GM21390 (cell line): Measurements from ENCODE around the gene FAHD2B.
"Not testable (repeated sequence)": the region's sequence is repeated elsewhere in the genome, so short reads cannot be mapped to it uniquely, and the experiment has no call there.

Source experiments
- ATAC-seq: cut with Tn5 transposase; IDR thresholded peaks from one replicate; pipeline ENCODE4 v1.9.1; 2021; ENCODE audit not compliant: unreplicated experiment

Gene FAHD2B, protein sequence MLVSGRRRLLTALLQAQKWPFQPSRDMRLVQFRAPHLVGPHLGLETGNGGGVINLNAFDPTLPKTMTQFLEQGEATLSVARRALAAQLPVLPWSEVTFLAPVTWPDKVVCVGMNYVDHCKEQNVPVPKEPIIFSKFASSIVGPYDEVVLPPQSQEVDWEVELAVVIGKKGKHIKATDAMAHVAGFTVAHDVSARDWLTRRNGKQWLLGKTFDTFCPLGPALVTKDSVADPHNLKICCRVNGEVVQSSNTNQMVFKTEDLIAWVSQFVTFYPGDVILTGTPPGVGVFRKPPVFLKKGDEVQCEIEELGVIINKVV

DNA sequence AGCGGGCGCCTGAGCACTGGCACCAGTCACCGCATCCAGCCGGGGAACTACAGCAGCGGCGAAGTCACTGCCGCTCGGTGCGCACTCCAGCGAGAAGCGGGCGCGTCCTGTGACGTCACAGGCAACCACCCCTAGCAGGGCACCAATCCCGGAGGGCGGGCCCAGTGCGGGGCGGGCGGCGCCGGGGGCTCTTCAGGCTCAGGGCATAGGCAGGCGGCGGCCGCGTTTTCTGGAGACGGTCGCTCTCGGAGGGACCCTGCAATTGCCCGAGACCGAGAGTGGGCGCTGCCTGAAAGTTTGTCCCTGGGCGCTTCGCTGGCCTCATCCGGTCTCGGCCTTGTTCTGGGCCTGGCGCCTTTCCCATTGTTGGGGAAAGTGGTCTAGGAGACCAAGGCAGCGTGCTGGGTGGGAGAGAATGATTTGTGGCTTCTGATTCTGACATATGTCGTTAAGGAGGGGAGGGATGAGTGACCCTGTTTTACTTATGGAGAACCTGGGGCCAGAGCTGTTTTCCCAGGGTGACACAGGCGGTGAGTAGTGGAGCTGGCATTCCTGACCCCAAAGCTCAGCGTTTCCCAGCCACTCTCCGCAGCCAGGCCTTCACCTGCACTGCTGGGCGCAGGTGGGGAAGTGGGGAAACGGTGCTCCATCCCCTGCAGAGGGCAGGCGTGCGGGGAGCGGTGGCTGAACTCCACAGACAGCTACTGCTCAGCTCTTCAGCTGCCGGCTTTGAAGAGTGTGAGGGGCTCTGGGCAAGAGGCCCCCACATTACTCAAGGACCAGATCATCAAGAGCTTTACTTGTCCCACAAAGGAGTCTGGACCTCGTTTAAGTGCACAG, at the start of gene FAHD2B:
TSS of gene FAHD2B (minus strand) at position 111 of the 840 bp plus-strand sequence. CDS start 3,176 bp downstream, outside the sequence.
- ATAC-seq: peak; percentile 85

DNA sequence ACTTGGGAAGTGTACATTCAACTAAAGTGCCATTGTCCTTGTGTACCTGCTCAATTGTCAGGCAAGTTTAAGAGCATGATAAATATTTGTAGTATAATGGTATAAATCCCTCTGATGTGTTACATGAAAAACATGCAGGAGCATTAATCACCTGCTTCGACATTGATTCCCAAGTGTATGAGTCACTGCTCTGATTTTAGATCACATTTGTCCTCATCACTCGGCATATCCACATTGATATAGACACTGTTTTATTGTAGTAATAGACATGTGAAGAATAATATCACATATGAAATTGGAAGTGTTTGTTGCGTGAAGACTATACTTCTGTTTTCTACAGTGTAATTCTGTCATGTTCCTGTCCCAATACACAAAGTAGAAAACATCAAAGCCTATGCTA, 49.3 kb upstream of the FAHD2B start:
- not testable (repeated sequence) for ATAC-seq

DNA sequence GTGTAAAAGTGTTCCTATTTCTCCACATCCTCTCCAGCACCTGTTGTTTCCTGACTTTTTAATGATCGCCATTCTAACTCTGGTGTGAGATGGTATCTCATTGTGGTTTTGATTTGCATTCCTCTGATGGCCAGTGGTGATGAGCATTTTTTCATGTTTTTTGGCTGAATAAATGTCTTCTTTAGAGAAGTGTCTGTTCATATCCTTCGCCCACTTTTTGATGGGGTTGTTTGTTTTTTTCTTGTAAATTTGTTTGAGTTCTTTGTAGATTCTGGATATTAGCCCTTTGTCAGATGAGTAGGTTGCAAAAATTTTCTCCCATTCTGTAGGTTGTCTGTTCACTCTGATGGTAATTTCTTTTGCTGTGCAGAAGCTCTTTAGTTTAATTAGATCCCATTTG, 34.4 kb upstream of the FAHD2B start:
- ATAC-seq: not testable (repeated sequence)

DNA sequence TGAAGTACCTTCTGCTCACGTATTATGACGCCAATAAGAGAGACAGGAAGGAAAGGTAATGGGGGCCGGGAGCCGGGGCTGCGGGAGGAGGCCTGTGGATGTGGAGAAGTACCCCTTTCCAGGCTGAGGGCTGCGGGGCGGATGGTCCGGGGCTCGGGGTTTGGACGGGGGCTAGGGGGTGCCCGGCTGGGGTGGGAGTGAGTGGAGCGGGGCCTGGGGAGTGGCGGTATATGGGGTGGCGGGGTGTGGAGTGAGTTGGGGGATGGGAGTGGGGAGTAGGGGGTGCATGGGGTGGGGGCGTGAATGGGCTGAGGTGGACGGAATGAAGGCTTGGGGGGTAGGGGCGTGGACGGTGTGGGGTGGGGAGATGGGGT, 19.2 kb upstream of the FAHD2B start:
- not testable (repeated sequence) for ATAC-seq

DNA sequence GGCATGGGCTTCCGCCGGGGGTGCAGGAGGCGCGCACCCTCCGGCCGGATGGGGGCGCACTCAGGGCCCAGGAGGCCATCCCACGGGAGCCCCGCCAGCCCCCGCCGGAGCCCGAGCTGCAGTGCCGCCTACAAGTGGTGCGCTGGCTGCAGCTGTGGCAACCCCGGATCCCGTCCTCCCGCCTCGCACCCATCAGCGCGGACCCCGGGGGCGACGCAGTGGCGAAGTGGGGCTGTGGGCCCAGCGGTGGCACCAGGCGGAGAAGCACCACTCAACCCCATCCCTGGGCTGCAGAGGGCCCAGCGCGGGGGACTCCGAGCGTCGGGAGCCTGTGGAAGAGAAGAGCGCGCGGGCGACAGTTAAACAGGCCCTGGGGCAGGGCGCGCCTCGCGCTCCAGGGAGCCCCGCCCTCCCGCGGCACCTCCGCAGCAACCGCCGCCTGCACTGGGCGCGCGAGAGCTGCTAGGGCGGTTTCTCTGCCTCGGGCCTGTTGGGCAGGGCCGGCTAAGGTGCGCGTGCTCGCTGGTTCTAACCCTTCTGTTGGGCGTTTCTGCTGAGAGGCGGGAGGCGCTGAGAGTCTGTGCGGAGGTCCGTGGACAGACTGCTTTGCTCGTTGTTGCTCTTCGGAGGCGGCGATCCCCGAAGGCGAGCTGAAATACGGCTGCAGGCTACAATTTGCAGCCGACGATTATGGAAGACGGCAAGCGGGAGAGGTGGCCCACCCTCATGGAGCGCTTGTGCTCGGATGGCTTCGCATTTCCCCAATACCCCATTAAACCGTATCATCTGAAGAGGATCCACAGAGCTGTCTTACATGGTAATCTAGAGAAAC, 18.6 kb upstream of the FAHD2B start, which contains the start of gene ANKRD36:
TSS of gene ANKRD36 (plus strand) at position 104 of the 832 bp plus-strand sequence. CDS start at position 691, 587 bp downstream.
- ATAC-seq: peak; percentile 91

DNA sequence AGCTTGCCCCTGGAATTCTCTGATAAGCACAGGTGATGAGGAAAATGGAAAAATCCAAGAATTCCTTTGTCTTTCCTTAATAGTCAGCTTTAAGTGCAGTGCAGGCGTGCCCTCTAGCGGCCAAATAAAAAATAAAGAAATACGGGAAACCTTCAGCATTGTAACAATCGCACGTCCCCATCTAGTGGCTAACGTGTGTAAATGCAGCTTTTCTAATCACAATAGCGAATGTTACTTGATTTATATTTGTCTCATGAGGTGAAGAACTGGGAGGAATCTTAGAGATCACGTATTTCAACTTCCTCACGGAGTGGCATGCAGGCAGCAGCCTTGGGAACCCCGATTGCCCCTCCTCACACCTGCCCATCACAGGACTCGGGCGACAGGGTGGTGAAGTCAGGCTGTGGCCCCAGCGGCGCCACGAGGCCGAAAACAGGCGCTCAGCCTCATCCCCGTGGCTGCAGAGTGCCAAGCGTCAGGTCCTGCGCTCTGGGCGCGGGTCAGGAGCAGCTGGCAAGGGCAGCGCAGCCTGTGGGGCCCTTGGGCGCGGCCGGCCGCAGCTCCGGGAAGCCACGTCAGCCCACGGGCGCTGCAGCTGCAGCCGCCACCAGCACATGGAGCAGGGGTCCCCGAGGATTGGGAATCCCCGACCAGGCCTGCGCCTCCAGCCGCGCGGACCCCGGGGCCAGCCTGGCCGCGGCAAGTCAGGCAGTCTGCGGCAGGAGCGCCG, 17.8 kb upstream of the FAHD2B start:
- ATAC-seq: peak; percentile 42

DNA sequence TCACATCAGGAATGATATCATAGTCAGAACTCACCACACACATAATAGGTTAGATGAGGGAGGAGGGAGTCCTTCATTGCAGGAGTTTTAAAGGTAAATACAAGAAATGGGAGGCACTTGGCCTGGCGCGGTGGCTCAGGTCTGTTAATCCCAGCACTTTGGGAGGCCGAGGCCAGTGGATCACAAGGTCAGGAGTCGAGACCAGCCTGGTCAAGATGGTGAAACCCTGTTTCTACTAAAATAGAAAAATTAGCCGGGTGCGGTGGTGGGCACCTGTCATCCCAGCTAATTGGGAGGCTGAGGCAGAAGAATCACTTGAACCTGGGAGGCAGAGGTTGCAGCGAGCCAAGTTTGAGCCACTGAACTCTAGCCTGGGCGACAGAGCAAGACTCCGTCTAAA, 16.6 kb upstream of the FAHD2B start:
- not testable (repeated sequence) for ATAC-seq

DNA sequence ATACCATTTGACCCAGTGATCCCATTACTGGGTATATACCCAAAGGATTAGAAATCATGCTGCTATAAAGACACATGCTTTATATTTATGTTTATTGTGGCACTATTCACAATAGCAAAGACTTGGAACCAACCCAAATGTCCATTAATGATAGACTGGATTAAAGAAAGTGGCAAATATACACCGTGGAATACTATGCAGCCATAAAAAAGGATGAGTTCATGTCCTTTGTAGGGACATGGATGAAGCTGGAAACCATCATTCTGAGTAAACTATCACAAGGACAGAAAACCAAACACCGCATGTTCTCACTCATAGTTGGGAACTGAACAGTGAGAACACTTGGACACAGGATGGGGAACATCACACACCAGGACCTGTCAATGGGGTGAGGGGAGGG, 12.2 kb upstream of the FAHD2B start:
- not testable (repeated sequence) for ATAC-seq

DNA sequence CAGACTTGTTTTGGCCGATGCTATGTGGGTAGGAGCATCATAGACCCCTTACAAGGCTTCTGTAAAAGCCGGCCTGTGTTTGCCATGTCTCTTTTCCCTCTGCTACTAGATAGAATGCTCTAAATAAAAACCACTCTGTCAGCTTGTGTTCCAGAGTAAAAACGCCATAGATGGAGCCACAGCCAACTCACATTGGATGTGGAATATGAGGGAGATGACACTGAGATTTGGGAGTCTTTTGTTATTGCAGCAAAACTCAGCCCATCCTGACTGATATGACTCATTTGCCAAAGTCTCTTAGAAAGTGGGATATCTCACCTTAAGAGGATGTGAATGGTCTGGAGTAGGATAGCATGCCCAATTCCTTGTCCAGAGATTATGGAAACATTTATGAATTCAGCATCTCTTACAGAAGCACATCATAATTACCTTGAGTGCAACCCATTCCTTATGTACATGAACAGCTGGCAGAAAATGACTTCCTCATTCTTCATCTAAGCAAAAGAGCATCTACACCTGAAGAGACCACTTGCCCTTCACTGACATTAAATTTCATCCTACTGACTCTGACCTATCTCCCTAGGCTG, 4.2 kb upstream of the FAHD2B start:
- ATAC-seq: not testable (repeated sequence)

DNA sequence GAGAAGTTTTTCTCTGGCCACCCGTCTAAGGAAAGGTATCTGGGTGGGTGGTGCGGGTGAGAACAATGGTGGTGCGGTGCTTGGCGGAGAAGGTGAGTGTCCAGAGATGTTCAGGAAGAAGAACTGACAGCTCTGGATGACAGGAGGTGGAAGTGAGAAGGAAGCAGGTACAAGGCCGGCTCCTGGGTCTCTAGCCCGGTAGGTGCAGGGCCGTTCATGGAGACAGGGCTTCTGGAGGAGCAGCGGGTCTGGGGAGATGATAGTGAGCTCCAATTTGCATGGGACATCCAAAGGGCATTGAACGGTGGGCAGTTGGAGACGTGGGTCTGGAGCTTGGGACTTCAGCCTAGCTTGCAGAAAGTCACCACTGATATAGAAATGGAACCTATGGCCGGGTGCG, 979 bp upstream of the FAHD2B start:
- ATAC-seq: no peak

DNA sequence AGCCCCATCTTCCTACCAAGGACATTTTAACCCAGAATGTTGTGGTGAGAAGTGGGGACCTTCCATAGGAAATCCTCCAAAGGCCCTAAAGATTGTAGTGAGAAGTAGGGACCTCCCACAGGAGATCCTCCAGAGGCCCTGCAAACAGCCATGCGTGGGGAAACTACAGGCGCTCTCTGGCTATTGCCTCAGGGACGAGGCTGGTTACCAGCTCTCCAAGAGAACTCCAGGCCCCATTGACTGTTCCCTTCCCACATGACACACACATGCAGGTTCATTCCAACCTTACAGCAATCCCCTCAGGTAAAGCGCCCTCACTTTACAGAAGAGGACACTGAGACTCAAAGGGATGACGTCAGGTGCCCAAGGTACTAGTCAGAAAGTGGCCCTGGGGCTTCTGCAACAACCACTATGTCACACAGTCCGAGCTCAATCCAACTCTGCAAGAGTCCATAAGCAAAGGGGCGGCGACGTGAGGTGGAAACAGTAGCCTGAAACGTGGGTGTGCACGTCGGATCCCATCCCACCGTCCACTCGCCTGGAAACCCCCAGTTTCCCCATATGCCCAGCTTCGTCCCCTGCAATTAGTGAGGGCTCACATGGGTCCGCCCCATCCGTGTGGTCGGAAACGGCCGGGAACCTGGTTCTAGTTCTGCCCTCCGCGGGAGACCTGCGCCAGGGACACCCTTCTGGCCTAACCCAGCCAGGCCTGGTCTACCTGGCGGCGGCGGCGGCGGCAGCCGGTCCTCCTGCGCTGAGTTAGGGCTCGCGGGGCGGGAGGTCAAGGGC, 505 bp downstream of the FAHD2B start:
- ATAC-seq: peak; percentile 40

DNA sequence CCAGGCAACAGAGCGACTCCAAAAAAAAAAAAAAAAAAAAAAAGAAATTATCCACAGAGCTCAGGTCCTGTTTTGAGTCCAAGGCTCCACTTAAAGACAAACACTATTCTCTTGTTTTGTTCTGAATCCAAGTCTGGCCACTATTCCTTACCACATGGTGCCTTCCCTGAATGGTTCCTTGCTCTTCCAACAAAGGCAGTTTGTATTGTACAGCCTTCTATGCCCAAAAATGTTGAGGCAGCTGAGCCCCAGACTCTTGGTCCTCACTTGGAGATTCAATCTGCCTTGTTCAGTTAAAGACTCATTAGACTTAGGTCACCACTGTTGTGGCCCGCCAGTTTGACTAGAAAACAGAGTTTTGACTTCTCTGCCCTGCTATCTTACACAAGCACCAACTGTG, 1.7 kb downstream of the FAHD2B start:
- not testable (repeated sequence) for ATAC-seq

DNA sequence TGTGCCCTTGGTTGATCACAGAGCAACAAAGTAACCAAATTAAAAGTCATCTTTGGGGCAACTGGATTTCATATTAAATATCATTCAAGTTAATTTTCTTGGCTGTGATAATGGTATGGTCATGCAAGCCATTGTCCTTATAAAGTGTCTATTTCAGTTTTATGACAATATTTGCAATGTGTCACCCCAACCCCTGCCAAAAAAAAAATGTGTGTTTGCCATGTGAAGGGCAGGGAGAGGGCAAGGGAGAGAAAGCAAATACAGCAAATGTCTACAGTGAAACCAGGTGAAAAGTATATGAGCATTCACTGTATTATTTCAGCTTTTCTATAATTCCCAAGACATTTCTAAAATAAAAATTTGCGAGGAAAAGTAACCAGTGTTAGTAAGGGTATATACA, 6.0 kb downstream of the FAHD2B start:
- ATAC-seq: not testable (repeated sequence)

DNA sequence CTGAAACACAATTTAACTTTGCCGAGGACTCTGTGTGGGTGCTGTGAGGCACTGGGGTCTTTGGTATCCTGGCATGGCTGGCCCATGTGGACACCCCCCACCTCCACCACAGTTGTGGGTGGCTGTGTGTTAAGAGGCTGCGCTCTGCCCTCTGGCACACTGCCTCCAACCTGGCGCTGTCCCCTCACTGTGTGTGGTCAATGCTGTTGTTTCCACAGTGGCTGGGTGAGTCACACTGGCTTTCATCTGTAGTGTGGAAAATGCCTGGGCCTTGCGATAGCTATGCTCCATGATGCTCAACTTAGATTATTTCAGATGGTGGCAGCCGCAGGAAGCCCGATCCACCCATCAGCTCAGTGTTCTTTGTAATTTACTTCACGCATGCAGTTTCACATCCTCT, 9.6 kb downstream of the FAHD2B start:
- not testable (repeated sequence) for ATAC-seq

DNA sequence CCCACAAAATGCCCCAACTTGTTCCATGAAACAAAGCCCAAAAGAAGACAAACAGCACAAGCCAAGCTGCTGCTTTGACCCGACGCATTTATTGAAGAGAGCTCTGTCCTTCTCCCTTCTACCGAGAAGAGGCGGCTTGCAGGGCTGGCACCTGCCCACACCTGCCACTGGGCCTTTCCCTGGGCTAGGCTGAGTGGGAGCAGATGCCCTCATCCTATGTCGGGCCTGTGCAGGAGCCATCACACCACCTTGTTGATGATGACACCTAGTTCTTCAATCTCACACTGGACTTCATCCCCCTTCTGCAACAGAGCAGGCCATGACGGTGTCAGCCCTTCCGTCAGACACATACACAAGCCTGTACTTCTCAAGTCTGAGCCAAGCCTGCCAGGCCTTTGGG, 11.2 kb downstream of the FAHD2B start:
- ATAC-seq: not testable (repeated sequence)

DNA sequence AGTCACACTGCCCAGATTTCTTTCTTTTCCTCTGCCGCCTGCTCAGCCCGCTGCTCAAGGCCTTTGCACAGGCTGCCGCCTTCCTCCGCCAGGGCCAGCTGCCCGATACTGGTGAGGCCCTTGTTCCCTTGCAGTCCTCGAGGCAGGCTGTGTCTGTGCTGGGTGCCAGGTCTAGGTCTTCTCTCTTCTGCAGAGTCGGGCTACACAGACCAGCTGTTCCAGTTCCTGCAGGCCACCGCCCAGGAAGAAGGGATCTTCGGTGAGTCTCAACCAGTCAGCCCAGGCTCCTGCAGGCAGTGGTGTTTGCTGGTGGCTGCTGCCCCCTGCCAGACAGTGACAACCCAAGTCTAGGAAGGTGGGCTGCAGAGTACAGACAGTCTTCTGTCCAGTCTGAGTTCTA, 12.5 kb downstream of the FAHD2B start:
- not testable (repeated sequence) for ATAC-seq

DNA sequence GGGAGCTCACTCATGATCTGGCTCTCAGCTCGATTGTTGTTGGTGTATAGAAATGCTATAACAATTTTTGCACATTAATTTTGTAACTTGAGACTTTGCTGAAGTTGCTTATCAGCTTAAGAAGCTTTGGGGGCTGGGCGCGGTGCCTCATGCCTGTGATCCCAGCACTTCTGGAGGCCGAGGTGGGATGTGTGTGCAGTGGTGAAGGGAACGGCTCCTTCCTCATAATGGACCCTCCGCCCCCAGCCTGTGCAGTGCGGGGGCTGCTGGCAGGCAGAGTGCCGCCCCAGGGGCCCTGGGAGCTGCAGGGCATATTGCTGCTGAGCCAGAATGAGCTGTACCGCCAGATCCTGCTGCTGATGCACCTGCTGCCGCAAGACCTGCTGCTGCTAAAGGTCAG, 13.8 kb downstream of the FAHD2B start:
- ATAC-seq: not testable (repeated sequence)

DNA sequence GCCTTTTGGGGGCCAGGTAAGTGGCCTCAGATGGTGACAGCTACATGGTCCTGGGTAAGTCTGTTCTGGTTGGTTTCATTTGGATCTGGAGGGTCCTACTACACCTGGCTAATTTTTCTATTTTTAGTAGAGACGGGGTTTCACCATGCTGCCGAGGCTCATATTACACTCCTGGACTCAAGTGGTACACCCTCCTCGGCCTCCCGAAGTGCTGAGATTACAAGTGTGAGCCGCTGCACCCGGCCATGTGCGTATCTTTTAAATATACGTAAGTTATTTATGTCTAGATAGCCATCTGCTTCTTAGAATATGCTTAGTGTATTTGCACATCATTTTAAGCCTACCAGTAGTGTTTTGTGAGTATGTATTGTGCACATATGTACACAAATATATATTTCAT, 17.5 kb downstream of the FAHD2B start:
- ATAC-seq: not testable (repeated sequence)

DNA sequence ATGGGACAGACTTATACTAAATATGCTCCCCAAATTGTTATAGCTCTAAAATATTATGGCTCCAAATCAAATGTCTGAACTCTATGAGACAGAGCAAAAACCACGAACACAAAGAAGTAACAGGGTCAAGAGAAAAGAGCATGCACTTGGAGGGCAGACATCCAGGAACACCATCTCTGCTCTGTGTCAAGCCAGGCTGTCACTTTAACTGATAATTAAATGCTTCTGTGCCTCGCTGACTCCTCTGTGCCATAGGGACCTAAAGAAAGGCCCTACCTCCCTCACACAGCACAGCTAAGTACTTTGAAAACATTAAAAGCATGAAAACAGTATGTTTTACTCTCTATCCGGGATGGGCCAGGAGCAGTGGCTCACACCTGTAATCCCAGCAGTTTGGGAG, 23.8 kb downstream of the FAHD2B start:
- ATAC-seq: not testable (repeated sequence)
